SK-N-SH (cell line): ENCODE results near the gene TRIM7. TPM values are rescaled to one million over a fixed set of nuclear protein-coding genes. Genes with fewer than 3 reads are reported as not detected.

Experiments used
- CTCF ChIA-PET: fragments of 300-600, 350-600 bp; formaldehyde crosslinking; extraction: SDS; loops from one replicate; lab custom pipeline; 2021; lab: Yijun Ruan, JAX
- POLR2A ChIA-PET: fragments of 350-600 bp; sonication (Branson Sonifier 250); formaldehyde crosslinking; extraction: SDS; loops from one replicate; lab custom pipeline; 2020; ENCODE audit warnings: antibody characterized with exemption, inconsistent platforms; lab: Yijun Ruan, JAX
- DNase-seq: peaks from one replicate; pipeline ENCODE4 v3.0.0; 2012
- H2AFZ ChIP-seq: fragments of 200-600 bp; sonication (generic); 2 replicates; pipeline ENCODE4 v1.8.1; 2016; ENCODE audit warnings: antibody characterized with exemption, mild to moderate bottlenecking, low read depth
- H3F3A ChIP-seq: fragments of 200-600 bp; sonication (generic); replicated peaks from 2 replicates; pipeline ENCODE3; 2016; ENCODE audit warnings: antibody characterized with exemption, mild to moderate bottlenecking; ENCODE audit not compliant: insufficient read depth
- H3K27ac ChIP-seq, 2 experiments: fragments of 200-500 bp in 1 of 2; fragments of 200-600 bp in 1 of 2; sonication (Bioruptor generic) in 1 of 2; sonication (generic), shearing (Covaris generic) in 1 of 2; 2 replicates each; pipeline versions ENCODE4 v1.5.1 to v1.6.1; 2014 to 2016; ENCODE audit warnings: low read depth in 2 of 2, inconsistent platforms in 1 of 2, low read length in 1 of 2, mild to moderate bottlenecking in 1 of 2, mixed read lengths in 1 of 2
- H3K27me3 ChIP-seq: fragments of 200-600 bp; sonication (generic), shearing (Covaris generic); 2 replicates; pipeline ENCODE4 v1.6.1; 2016; ENCODE audit warnings: mixed run types; ENCODE audit not compliant: insufficient read depth
- H3K36me3 ChIP-seq, 2 experiments: fragments of 200-500 bp in 1 of 2; fragments of 200-600 bp in 1 of 2; sonication (Bioruptor generic) in 1 of 2; sonication (generic) in 1 of 2; replicated peaks in 1 of 2; 2 replicates each; pipeline versions ENCODE3 to v1.5.1; 2014 to 2016; ENCODE audit warnings: low read length in 1 of 2, mild to moderate bottlenecking in 1 of 2; ENCODE audit not compliant: insufficient read depth in 2 of 2, control insufficient read depth in 1 of 2
- H3K4me1 ChIP-seq, 2 experiments: fragments of 200-500 bp in 1 of 2; fragments of 200-600 bp in 1 of 2; sonication (Bioruptor generic) in 1 of 2; sonication (generic), shearing (Covaris generic) in 1 of 2; 2 replicates each; pipeline versions ENCODE4 v1.5.1 to v1.6.1; 2014 to 2016; ENCODE audit warnings: low read depth in 1 of 2, low read length in 1 of 2, mixed run types in 1 of 2; ENCODE audit not compliant: insufficient read depth in 2 of 2, control insufficient read depth in 1 of 2
- H3K4me2 ChIP-seq: fragments of 200-600 bp; sonication (generic), shearing (Covaris generic); 2 replicates; pipeline ENCODE4 v1.6.1; 2017; ENCODE audit warnings: mixed run types
- H3K4me3 ChIP-seq, 2 experiments: fragments of 200-500 bp in 1 of 2; fragments of 200-600 bp in 1 of 2; sonication (Bioruptor generic) in 1 of 2; sonication (generic), shearing (Covaris generic) in 1 of 2; 2 replicates each; pipeline versions ENCODE4 v1.5.1 to v1.8.1; 2014 to 2016; ENCODE audit warnings: low read depth in 2 of 2, inconsistent platforms in 1 of 2, low read length in 1 of 2, mild to moderate bottlenecking in 1 of 2, mixed read lengths in 1 of 2, moderate library complexity in 1 of 2
- H3K79me2 ChIP-seq: fragments of 200-600 bp; sonication (generic); 2 replicates; pipeline ENCODE4 v1.8.1; 2017; ENCODE audit warnings: mild to moderate bottlenecking; ENCODE audit not compliant: insufficient read depth
- H3K9ac ChIP-seq: fragments of 200-600 bp; sonication (generic); 2 replicates; pipeline ENCODE4 v1.6.1; 2017; ENCODE audit warnings: mixed run types
- H3K9me2 ChIP-seq: fragments of 200-600 bp; sonication (generic); 2 replicates; pipeline ENCODE4 v1.6.1; 2017; ENCODE audit warnings: mixed run types
- H3K9me3 ChIP-seq: fragments of 200-600 bp; sonication (generic); 2 replicates; pipeline ENCODE4 v1.6.1; 2017; ENCODE audit warnings: mixed run types, mild to moderate bottlenecking, moderate library complexity
- H4K20me1 ChIP-seq: fragments of 200-600 bp; sonication (generic); 2 replicates; pipeline ENCODE4 v1.6.1; 2017; ENCODE audit warnings: mild to moderate bottlenecking, mixed run types; ENCODE audit not compliant: insufficient read depth
- CTCF ChIP-seq: fragments of 200-600 bp; sonication (generic); IDR thresholded peaks from 2 replicates; pipeline ENCODE4 v1.6.1; 2017; ENCODE audit warnings: antibody characterized with exemption, mild to moderate bottlenecking, moderate library complexity
- EP300 ChIP-seq, 2 experiments: IDR thresholded peaks; 2 replicates each; pipeline versions ENCODE4 v1.4.0 to v1.6.1; 2012; ENCODE audit warnings: borderline replicate concordance in 1 of 2, low read depth in 1 of 2, low read length in 1 of 2
- GATA2 ChIP-seq: sonication (generic); formaldehyde crosslinking; IDR thresholded peaks from 2 replicates; pipeline ENCODE4 v1.5.0; 2020; ENCODE audit warnings: mild to moderate bottlenecking, missing genetic modification reagents
- POLR2AphosphoS5 ChIP-seq: IDR thresholded peaks from 2 replicates; pipeline ENCODE4 v1.6.1; 2012; ENCODE audit warnings: low read depth, low read length
- RAD21 ChIP-seq: IDR thresholded peaks from 2 replicates; pipeline ENCODE4 v1.6.1; 2012; ENCODE audit warnings: mild to moderate bottlenecking, low read length
- REST ChIP-seq: IDR thresholded peaks from 2 replicates; pipeline ENCODE4 v1.6.1; 2012; ENCODE audit warnings: mild to moderate bottlenecking, low read depth, low read length, moderate library complexity
- RFX5 ChIP-seq: IDR thresholded peaks from 2 replicates; pipeline ENCODE4 v1.6.1; 2012; ENCODE audit warnings: mild to moderate bottlenecking, improper control_type of control experiment, low read length
- SIN3A ChIP-seq: IDR thresholded peaks from 2 replicates; pipeline ENCODE4 v1.6.1; 2012; ENCODE audit warnings: low read depth, mild to moderate bottlenecking, low read length, moderate library complexity, borderline replicate concordance
- TEAD4 ChIP-seq: IDR thresholded peaks from 2 replicates; pipeline ENCODE4 v1.4.0; 2012; ENCODE audit warnings: mild to moderate bottlenecking, borderline replicate concordance; ENCODE audit not compliant: insufficient read depth
- YY1 ChIP-seq: IDR thresholded peaks from 2 replicates; pipeline ENCODE4 v1.4.0; 2012; ENCODE audit warnings: low read depth, mild to moderate bottlenecking
- WGBS: methylation state at CpG from one replicate; pipeline ENCODE4 v1.1.6; 2017; ENCODE audit warnings: low lambda C conversion rate; 5-methylcytosine and 5-hydroxymethylcytosine counted together
- polyA plus RNA-seq, 3 experiments: library from polyadenylated mRNA; depleted of rRNA; stranded (reverse); fragments of >200 nt; gene quantifications; 2 replicates each; pipeline ENCODE4 v1.2.3, GENCODE V29; 2012

Gene TRIM7
- polyA plus RNA-seq, 1 of the 3 experiments (the other 2 are of a cell fraction), result 3.5 TPM

GRCh38 chr5:181163487-181164075 lies 41.4 kb downstream of the TRIM7 start:
- Histone ChIP-seq H3K36me3 (no peaks in the 10 kb centered on the region), H2AFZ (no peak overlapping the region), H4K20me1 (no peaks in the 10 kb centered on the region), H3K9me3 (no peaks in the 10 kb centered on the region), H3K9ac (no peak overlapping the region), H3K4me3 (no peak overlapping the region), H3K9me2 (no peaks in the 10 kb centered on the region), H3F3A (peaks cover 22% of the 10 kb centered on the region), H3K79me2 (no peaks in the 10 kb centered on the region), H3K27me3 (0 out of 2 replicates have a peak, but pooled peaks cover 2% of the 10 kb centered on the region), H3K4me1 (peaks cover 0 to 18% of the 10 kb centered on the region in 2 experiments; a peak in 1 of 4 replicates), H3K27ac (no peak overlapping the region), H3K4me2 (no peak overlapping the region)
- ChIA-PET CTCF (interaction anchor here (0.6 kb wide), 1 partner anchor 1472 kb away, joined by 3 read pairs; no protein-coding TSS in a partner anchor), POLR2A (no interaction called here)
- DNase-seq, result no peak
- no peak for TF ChIP-seq RFX5
- TF ChIP-seq POLR2AphosphoS5, result no peak
- TF ChIP-seq GATA2 (CRISPR knock-in tag), result no peak
- TF ChIP-seq YY1, result no peak
- TF ChIP-seq CTCF, result no peak
- TF ChIP-seq EP300 (IDR thresholded peaks at IDR 0.05; ENCODE audit: borderline replicate concordance in 1 of 2, low read depth in 1 of 2, low read length in 1 of 2), result no peak
- no peak for TF ChIP-seq TEAD4
- TF ChIP-seq REST, result no peak
- no peak for TF ChIP-seq SIN3A
- no peak for TF ChIP-seq RAD21
- 72% methylated on average over 16 of the region's 16 CpGs for WGBS
